DND-41 (cell line): ENCODE results near the gene MLLT6.

ENCODE experiments used
- ATAC-seq: fragments of 200-7000 bp; cut with Tn5 transposase; 3 replicates; pipeline ENCODE4 v1.9.1; 2021; ENCODE audit warnings: low read depth; ENCODE audit not compliant: insufficient read depth
- DNase-seq: peaks from one replicate; pipeline ENCODE4 v3.0.0-alpha.2; 2020
- H2AFZ ChIP-seq: 2 replicates; pipeline ENCODE4 v1.6.0; 2012; ENCODE audit warnings: low read depth, low read length
- H3K27ac ChIP-seq: 2 replicates; pipeline ENCODE4 v1.5.1; 2012; ENCODE audit warnings: low read length, inconsistent platforms
- H3K27me3 ChIP-seq: fragments of 200-600 bp; sonication (generic); 2 replicates; pipeline ENCODE4 v1.6.0; 2012; ENCODE audit warnings: low read length, mild to moderate bottlenecking, inconsistent platforms; ENCODE audit not compliant: insufficient read depth, poor library complexity
- H3K36me3 ChIP-seq: 2 replicates; pipeline ENCODE4 v1.5.1; 2012; ENCODE audit warnings: low read length, inconsistent platforms; ENCODE audit not compliant: insufficient read depth
- H3K4me1 ChIP-seq: 2 replicates; pipeline ENCODE4 v1.5.1; 2012; ENCODE audit warnings: mild to moderate bottlenecking, low read length; ENCODE audit not compliant: insufficient read depth
- H3K4me2 ChIP-seq: 2 replicates; pipeline ENCODE4 v1.6.0; 2012; ENCODE audit warnings: mild to moderate bottlenecking, moderate library complexity, low read length, inconsistent platforms; ENCODE audit not compliant: insufficient read depth
- H3K4me3 ChIP-seq, 2 experiments: fragments of 200-600 bp in 1 of 2; shearing (Covaris generic) in 1 of 2; 2 replicates each; pipeline ENCODE4 v1.5.1; 2012 to 2016; ENCODE audit warnings: inconsistent platforms in 2 of 2, low read length in 2 of 2, mild to moderate bottlenecking in 2 of 2, low read depth in 1 of 2, moderate library complexity in 1 of 2
- H3K79me2 ChIP-seq: 2 replicates; pipeline ENCODE4 v1.6.0; 2012; ENCODE audit warnings: low read length, inconsistent platforms; ENCODE audit not compliant: insufficient read depth
- H3K9ac ChIP-seq: 2 replicates; pipeline ENCODE4 v1.6.0; 2012; ENCODE audit warnings: low read depth, mild to moderate bottlenecking, inconsistent platforms, low read length, moderate library complexity
- H3K9me3 ChIP-seq: 2 replicates; pipeline ENCODE4 v1.5.1; 2012; ENCODE audit warnings: low read length, moderate library complexity, mild to moderate bottlenecking, inconsistent platforms; ENCODE audit not compliant: insufficient read depth, severe bottlenecking
- H4K20me1 ChIP-seq: 2 replicates; pipeline ENCODE4 v1.6.0; 2012; ENCODE audit warnings: low read length; ENCODE audit not compliant: insufficient read depth
- TF ChIP-seq, protein P1 (sequence below): IDR thresholded peaks from 2 replicates; pipeline ENCODE4 v1.5.1; 2012; ENCODE audit warnings: borderline replicate concordance, low read length, moderate library complexity, mild to moderate bottlenecking; ENCODE audit not compliant: poor library complexity, severe bottlenecking; ENCODE audit errors: extremely low read depth

MLLT6 gene

DNA sequence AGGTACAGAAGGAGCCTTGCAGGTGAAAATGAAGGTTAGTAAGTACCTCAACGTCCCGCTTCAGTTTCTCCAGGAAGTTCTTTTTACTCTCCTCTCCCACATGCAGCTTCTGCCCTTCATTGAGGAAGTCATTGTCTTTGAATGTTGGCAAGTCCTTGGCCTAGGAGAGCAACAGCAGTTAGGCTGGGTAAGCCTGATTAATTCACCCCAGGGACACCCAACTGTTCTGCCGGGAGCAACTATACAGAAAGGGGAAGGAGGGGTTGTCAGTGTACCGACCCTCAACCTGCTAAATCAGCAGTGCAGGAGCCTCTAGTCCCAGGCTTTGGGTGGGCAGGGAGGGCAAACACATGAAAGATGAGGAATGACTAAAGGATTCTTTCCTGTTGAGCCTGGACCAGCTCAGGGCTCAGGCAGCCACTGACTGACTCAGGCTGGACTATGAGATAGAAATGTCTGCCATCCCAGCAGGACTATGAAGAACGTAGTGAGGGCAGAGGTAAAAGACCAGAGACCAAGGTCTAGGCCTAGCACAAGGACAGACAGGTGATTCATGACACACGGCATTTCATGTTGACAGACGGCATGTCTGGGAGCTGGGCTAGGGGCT is 72.7 kb downstream of the MLLT6 start:
- no peak overlapping the region for H3K27ac ChIP-seq
- no peak overlapping the region for H3K4me2 ChIP-seq
- no peak overlapping the region for H3K9ac ChIP-seq
- H4K20me1 ChIP-seq: no peaks in the 10 kb centered on the region; the same call in none of the 2 replicates
- no peaks in the 10 kb centered on the region for H3K9me3 ChIP-seq
- H3K4me1 ChIP-seq: no peaks in the 10 kb centered on the region
- H3K27me3 ChIP-seq: no peaks in the 10 kb centered on the region
- TF ChIP-seq, protein P1, sequence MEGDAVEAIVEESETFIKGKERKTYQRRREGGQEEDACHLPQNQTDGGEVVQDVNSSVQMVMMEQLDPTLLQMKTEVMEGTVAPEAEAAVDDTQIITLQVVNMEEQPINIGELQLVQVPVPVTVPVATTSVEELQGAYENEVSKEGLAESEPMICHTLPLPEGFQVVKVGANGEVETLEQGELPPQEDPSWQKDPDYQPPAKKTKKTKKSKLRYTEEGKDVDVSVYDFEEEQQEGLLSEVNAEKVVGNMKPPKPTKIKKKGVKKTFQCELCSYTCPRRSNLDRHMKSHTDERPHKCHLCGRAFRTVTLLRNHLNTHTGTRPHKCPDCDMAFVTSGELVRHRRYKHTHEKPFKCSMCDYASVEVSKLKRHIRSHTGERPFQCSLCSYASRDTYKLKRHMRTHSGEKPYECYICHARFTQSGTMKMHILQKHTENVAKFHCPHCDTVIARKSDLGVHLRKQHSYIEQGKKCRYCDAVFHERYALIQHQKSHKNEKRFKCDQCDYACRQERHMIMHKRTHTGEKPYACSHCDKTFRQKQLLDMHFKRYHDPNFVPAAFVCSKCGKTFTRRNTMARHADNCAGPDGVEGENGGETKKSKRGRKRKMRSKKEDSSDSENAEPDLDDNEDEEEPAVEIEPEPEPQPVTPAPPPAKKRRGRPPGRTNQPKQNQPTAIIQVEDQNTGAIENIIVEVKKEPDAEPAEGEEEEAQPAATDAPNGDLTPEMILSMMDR: no peak
- peaks cover 91% of the 10 kb centered on the region for H3K36me3 ChIP-seq
- H3K79me2 ChIP-seq: no peaks in the 10 kb centered on the region
- DNase-seq: no peak
- no peak overlapping the region for H2AFZ ChIP-seq
- H3K4me3 ChIP-seq: no peak overlapping the region
- no peak for ATAC-seq
